PFSK-1 (cell line): Measurements from ENCODE around the gene SH3D21. TPM values are rescaled to one million over a fixed set of nuclear protein-coding genes. Genes with fewer than 3 reads are reported as not detected.
A peak's percentile ranks its signal among the peaks of the same experiment; 100 is the strongest.

Source experiments
- FOXP2 ChIP-seq: optimal IDR thresholded peaks from 2 replicates; pipeline ENCODE3; 2011; ENCODE audit warnings: borderline replicate concordance, control low read depth, inconsistent platforms; ENCODE audit not compliant: insufficient read depth; ENCODE audit errors: extremely low read length, extremely low read depth
- POLR2AphosphoS5 ChIP-seq: IDR thresholded peaks from 2 replicates; pipeline ENCODE4 v1.6.1; 2012; ENCODE audit warnings: low read depth, mild to moderate bottlenecking, control low read depth, low read length, moderate library complexity
- SIN3A ChIP-seq: IDR thresholded peaks from 2 replicates; pipeline ENCODE4 v1.6.1; 2012; ENCODE audit warnings: mild to moderate bottlenecking, low read length, moderate library complexity, borderline replicate concordance; ENCODE audit not compliant: insufficient read depth
- TAF1 ChIP-seq: IDR thresholded peaks from 2 replicates; pipeline ENCODE4 v1.6.1; 2012; ENCODE audit warnings: low read length, control low read depth, borderline replicate concordance; ENCODE audit not compliant: insufficient read depth
- polyA plus RNA-seq: library from polyadenylated mRNA; unstranded; fragments of >200 nt; gene quantifications from one replicate; pipeline ENCODE4 v1.2.1, GENCODE V29; 2012; ENCODE audit warnings: low read depth, missing spikeins; ENCODE audit not compliant: insufficient read length
- TF ChIP-seq, protein P1 (sequence below), 2 experiments: IDR thresholded peaks; 2 replicates each; pipeline versions ENCODE4 v1.6.1 to v1.8.0; 2011 to 2012; ENCODE audit warnings: low read depth in 2 of 2, low read length in 2 of 2, control low read depth in 1 of 2, inconsistent platforms in 1 of 2, mild to moderate bottlenecking in 1 of 2, moderate library complexity in 1 of 2; ENCODE audit not compliant: insufficient read depth in 1 of 2

The SH3D21 gene
- 6.0 TPM for polyA plus RNA-seq

GRCh38 chr1:36306210-36306901 lies at the start of gene SH3D21:
SH3D21 (plus strand) TSS chr1:36306368; CDS start chr1:36306421, 53 bp downstream.
- TF ChIP-seq POLR2AphosphoS5, result 0 out of 2 replicates have a peak, but pooled peaks have one; percentile 10
- TF ChIP-seq TAF1, result no peak
- TF ChIP-seq, protein P1, sequence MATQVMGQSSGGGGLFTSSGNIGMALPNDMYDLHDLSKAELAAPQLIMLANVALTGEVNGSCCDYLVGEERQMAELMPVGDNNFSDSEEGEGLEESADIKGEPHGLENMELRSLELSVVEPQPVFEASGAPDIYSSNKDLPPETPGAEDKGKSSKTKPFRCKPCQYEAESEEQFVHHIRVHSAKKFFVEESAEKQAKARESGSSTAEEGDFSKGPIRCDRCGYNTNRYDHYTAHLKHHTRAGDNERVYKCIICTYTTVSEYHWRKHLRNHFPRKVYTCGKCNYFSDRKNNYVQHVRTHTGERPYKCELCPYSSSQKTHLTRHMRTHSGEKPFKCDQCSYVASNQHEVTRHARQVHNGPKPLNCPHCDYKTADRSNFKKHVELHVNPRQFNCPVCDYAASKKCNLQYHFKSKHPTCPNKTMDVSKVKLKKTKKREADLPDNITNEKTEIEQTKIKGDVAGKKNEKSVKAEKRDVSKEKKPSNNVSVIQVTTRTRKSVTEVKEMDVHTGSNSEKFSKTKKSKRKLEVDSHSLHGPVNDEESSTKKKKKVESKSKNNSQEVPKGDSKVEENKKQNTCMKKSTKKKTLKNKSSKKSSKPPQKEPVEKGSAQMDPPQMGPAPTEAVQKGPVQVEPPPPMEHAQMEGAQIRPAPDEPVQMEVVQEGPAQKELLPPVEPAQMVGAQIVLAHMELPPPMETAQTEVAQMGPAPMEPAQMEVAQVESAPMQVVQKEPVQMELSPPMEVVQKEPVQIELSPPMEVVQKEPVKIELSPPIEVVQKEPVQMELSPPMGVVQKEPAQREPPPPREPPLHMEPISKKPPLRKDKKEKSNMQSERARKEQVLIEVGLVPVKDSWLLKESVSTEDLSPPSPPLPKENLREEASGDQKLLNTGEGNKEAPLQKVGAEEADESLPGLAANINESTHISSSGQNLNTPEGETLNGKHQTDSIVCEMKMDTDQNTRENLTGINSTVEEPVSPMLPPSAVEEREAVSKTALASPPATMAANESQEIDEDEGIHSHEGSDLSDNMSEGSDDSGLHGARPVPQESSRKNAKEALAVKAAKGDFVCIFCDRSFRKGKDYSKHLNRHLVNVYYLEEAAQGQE (IDR thresholded peaks at IDR 0.05; ENCODE audit: insufficient read depth in 1 of 2, low read depth in 2 of 2, low read length in 2 of 2), result no peak

- TF ChIP-seq FOXP2, result no peak
- no peak for TF ChIP-seq TAF1
- TF ChIP-seq, protein P1 (IDR thresholded peaks at IDR 0.05; ENCODE audit: insufficient read depth in 1 of 2, low read depth in 2 of 2, low read length in 2 of 2), result no peak
- TF ChIP-seq SIN3A, result no peak
- no peak for TF ChIP-seq POLR2AphosphoS5
Measured at GRCh38 chr1:36256558-36257374, 49.4 kb upstream of the SH3D21 start.

GRCh38 chr1:36257375-36257767 lies 48.8 kb upstream of the SH3D21 start:
- TF ChIP-seq POLR2AphosphoS5, result no peak
- TF ChIP-seq TAF1, result no peak
- no peak for TF ChIP-seq SIN3A
- TF ChIP-seq, protein P1 (IDR thresholded peaks at IDR 0.05; ENCODE audit: insufficient read depth in 1 of 2, low read depth in 2 of 2, low read length in 2 of 2), result no peak
- TF ChIP-seq FOXP2, result no peak

DNA sequence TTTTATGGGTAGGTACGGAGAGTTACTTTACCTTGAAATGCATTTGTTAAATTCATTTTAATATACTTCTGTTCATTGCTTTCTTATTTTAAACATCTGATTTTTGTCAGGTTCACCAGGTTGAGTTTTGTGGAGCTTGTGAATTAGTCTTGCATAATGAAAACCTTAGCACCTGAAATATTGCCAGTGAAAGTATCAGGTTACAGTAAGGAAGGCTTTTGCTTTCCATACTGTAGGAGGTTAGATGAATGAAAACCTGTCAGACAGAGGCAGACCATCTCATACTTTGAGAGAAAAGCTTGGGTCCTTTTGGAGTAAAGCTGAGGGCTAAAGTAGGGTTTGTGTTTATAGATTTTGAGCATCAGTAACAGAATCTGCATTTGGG lies 47.2 kb upstream of the SH3D21 start:
- no peak for TF ChIP-seq POLR2AphosphoS5
- TF ChIP-seq FOXP2, result no peak
- no peak for TF ChIP-seq TAF1
- TF ChIP-seq, protein P1 (IDR thresholded peaks at IDR 0.05; ENCODE audit: insufficient read depth in 1 of 2, low read depth in 2 of 2, low read length in 2 of 2), result no peak
- TF ChIP-seq SIN3A, result no peak
